NCI-H1092 (cell line): ENCODE data around the gene UBXN10.

Experiments used
- DNase-seq: peaks from one replicate; lab custom pipeline; 2025; lab: John Stamatoyannopoulos, UW

UBXN10 gene

GRCh38 chr1:20151906-20152598 lies 33.8 kb upstream of the UBXN10 start:
- DNase-seq = peak; percentile 61

- no peak for DNase-seq
Observed at GRCh38 chr1:20152599-20152930, 33.3 kb upstream of the UBXN10 start.

GRCh38 chr1:20153000-20153418 lies 32.9 kb upstream of the UBXN10 start:
- DNase-seq = no peak

- no peak for DNase-seq
Observed at GRCh38 chr1:20154301-20154831, 31.5 kb upstream of the UBXN10 start.

- DNase-seq = no peak
Observed at GRCh38 chr1:20158358-20159070, 27.4 kb upstream of the UBXN10 start.

GRCh38 chr1:20160034-20160433 lies 25.9 kb upstream of the UBXN10 start:
- no peak for DNase-seq

GRCh38 chr1:20164694-20165202 lies 21.1 kb upstream of the UBXN10 start:
- DNase-seq = no peak

- DNase-seq = no peak
Observed at GRCh38 chr1:20165522-20165951, 20.4 kb upstream of the UBXN10 start.

- DNase-seq = no peak
Observed at GRCh38 chr1:20166051-20166450, 19.8 kb upstream of the UBXN10 start.

GRCh38 chr1:20167126-20167525 lies 18.8 kb upstream of the UBXN10 start:
- no peak for DNase-seq

- no peak for DNase-seq
Observed at GRCh38 chr1:20168564-20169491, 17.1 kb upstream of the UBXN10 start.

- no peak for DNase-seq
Observed at GRCh38 chr1:20169932-20170331, 16.0 kb upstream of the UBXN10 start.

GRCh38 chr1:20172033-20172590 lies 13.8 kb upstream of the UBXN10 start:
- no peak for DNase-seq

GRCh38 chr1:20174937-20175666 lies 10.8 kb upstream of the UBXN10 start:
- DNase-seq = no peak

GRCh38 chr1:20178634-20179370 lies 7.1 kb upstream of the UBXN10 start:
- DNase-seq = no peak

GRCh38 chr1:20179371-20180128 lies 6.3 kb upstream of the UBXN10 start:
- no peak for DNase-seq

- no peak for DNase-seq
Observed at GRCh38 chr1:20180129-20180843, 5.6 kb upstream of the UBXN10 start.

GRCh38 chr1:20180844-20181207 lies 5.1 kb upstream of the UBXN10 start:
- no peak for DNase-seq

GRCh38 chr1:20182415-20182814 lies 3.5 kb upstream of the UBXN10 start:
- no peak for DNase-seq
